Right lobe of liver (tissue), 4 donors: ENCODE results near the gene DLGAP4.

Experiments used
- POLR2A ChIP-seq: fragments of 450-650 bp; IDR thresholded peaks from one replicate; pipeline ENCODE4 v1.6.1; 2017; ENCODE audit warnings: antibody characterized with exemption, mild to moderate bottlenecking
- TF ChIP-seq, protein P1 (sequence below), 4 donors: fragments of 200-600 bp in 3 of 4; fragments of 450-650 bp in 1 of 4; IDR thresholded peaks; one replicate each; pipeline versions ENCODE4 v1.5.1 to v1.8.0; 2016 to 2022; ENCODE audit warnings: antibody characterized with exemption in 4 of 4, mild to moderate bottlenecking in 2 of 4
- donor health status: DM: no; HTN: no; CAD: no.
- donor health status: DM: no; HTN: no; CAD: no.
- donor health status: DM: no; HTN: yes; CAD: no.

- TF ChIP-seq, protein P1, sequence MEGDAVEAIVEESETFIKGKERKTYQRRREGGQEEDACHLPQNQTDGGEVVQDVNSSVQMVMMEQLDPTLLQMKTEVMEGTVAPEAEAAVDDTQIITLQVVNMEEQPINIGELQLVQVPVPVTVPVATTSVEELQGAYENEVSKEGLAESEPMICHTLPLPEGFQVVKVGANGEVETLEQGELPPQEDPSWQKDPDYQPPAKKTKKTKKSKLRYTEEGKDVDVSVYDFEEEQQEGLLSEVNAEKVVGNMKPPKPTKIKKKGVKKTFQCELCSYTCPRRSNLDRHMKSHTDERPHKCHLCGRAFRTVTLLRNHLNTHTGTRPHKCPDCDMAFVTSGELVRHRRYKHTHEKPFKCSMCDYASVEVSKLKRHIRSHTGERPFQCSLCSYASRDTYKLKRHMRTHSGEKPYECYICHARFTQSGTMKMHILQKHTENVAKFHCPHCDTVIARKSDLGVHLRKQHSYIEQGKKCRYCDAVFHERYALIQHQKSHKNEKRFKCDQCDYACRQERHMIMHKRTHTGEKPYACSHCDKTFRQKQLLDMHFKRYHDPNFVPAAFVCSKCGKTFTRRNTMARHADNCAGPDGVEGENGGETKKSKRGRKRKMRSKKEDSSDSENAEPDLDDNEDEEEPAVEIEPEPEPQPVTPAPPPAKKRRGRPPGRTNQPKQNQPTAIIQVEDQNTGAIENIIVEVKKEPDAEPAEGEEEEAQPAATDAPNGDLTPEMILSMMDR (IDR thresholded peaks at IDR 0.05), result no peak
- no peak for TF ChIP-seq POLR2A
These were observed 2.3 kb upstream of the DLGAP4 start for GRCh38 chr20:36303831-36304230.
